ENCODE measurements around the gene MAML2. TPM values are rescaled to one million over a fixed set of nuclear protein-coding genes. Genes with fewer than 3 reads are reported as not detected.

The MAML2 gene
- total RNA-seq, 6 experiments from 2014 or later = 24.9 to 30.8 (median 28.3) TPM

- Mint-ChIP-seq H3K36me3 (ENCODE audit: low read depth) (peaks cover 5% of the 10 kb centered on the region), H3K27me3 (ENCODE audit: insufficient read depth) (peaks cover 4% of the 10 kb centered on the region; the same call in 1 of the 2 replicates), H3K4me1 (ENCODE audit: low read depth) (peaks cover 62% of the 10 kb centered on the region), H3K4me3 (peak overlapping the region; percentile 90), H3K9me3 (no peaks in the 10 kb centered on the region), H3K27ac (peak overlapping the region; percentile 93)
- TF ChIP-seq, protein P1, sequence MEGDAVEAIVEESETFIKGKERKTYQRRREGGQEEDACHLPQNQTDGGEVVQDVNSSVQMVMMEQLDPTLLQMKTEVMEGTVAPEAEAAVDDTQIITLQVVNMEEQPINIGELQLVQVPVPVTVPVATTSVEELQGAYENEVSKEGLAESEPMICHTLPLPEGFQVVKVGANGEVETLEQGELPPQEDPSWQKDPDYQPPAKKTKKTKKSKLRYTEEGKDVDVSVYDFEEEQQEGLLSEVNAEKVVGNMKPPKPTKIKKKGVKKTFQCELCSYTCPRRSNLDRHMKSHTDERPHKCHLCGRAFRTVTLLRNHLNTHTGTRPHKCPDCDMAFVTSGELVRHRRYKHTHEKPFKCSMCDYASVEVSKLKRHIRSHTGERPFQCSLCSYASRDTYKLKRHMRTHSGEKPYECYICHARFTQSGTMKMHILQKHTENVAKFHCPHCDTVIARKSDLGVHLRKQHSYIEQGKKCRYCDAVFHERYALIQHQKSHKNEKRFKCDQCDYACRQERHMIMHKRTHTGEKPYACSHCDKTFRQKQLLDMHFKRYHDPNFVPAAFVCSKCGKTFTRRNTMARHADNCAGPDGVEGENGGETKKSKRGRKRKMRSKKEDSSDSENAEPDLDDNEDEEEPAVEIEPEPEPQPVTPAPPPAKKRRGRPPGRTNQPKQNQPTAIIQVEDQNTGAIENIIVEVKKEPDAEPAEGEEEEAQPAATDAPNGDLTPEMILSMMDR (IDR thresholded peaks at IDR 0.05) = no peak
- DNase-seq = peak; percentile 98
These were observed 99.9 kb downstream of the MAML2 start for GRCh38 chr11:96242971-96243647.

DNA sequence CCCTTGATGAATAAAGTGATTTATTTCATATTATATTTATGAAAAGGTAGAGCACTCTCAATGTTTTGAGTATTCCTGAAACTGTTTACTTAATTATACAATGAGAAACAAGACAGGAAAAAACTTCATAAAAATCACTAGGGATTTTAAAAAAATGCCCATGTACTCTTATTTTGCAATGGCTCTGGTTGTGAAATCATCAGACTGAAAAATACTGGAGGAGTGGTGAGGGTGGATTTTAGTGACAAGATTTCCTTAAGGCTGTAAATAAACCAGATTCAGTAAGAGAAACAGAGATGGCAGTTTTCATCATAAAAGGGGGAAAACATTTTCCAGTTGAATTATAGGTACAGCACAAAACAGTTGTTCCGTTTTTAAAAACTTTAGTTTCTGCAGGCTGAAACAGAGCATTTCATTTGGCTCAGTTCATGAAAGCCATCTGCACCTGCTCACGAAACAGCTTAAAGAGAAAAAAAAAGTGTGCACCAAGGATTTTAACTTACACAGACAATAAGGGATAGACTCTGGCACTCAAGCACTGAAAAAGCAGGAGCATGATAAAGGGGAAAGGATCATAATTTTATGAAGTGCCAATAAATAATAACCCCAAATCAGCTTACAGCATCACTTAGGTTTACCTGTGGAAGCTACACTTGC, 100.7 kb downstream of the MAML2 start:
- H3K27me3 Mint-ChIP-seq (ENCODE audit: insufficient read depth) = peaks cover 4% of the 10 kb centered on the region; the same call in 1 of the 2 replicates
- H3K27ac Mint-ChIP-seq = peak overlapping the region; percentile 72
- TF ChIP-seq, protein P1 (IDR thresholded peaks at IDR 0.05) = no peak
- no peak for DNase-seq
- peaks cover 5% of the 10 kb centered on the region for H3K36me3 Mint-ChIP-seq (ENCODE audit: low read depth)
- peak overlapping the region; percentile 90 for H3K4me3 Mint-ChIP-seq
- H3K4me1 Mint-ChIP-seq (ENCODE audit: low read depth) = peaks cover 55% of the 10 kb centered on the region
- no peaks in the 10 kb centered on the region for H3K9me3 Mint-ChIP-seq

GRCh38 chr11:96241331-96241841, 101.6 kb downstream of the MAML2 start:
- peaks cover 4% of the 10 kb centered on the region; the same call in 1 of the 2 replicates for H3K27me3 Mint-ChIP-seq (ENCODE audit: insufficient read depth)

DNA sequence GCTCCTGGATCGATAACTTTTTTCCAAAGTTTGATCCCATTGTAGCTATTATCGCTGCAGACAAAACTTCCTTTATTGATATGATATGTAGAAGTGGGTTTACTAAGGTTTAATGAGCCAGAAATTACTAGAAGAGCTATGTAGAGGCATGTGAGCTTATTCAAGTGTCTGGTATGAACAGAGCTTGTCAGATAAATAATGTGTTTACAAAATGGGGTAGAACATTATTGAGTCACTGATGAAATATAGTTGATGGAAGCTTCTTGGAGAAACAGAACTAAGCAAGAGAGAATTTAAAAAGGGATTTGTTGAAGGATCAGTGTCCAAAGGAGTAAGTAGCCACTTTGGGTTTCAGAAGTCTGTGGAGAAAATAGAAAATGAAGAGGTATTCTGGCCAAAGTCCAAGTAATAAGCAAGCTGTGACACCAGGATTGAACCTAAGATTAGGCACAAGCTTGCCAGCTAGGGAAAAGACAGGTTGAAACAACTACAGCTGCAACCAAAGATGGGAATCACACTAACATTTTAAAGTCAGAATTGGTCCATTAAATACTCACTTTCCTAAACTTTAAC, 104.3 kb downstream of the MAML2 start:
- TF ChIP-seq, protein P1 (IDR thresholded peaks at IDR 0.05) = no peak
- Mint-ChIP-seq H3K9me3 (no peaks in the 10 kb centered on the region), H3K27me3 (ENCODE audit: insufficient read depth) (peaks cover 6% of the 10 kb centered on the region), H3K4me3 (no peak overlapping the region), H3K36me3 (ENCODE audit: low read depth) (peaks cover 11% of the 10 kb centered on the region), H3K4me1 (ENCODE audit: low read depth) (peaks cover 27% of the 10 kb centered on the region), H3K27ac (no peak overlapping the region)
- peak; percentile 45 for DNase-seq

More at GRCh38 chr11:96241331-96241841, 101.6 kb downstream of the MAML2 start:
- Mint-ChIP-seq H3K4me1 (ENCODE audit: low read depth) (peaks cover 46% of the 10 kb centered on the region), H3K4me3 (no peak overlapping the region), H3K36me3 (ENCODE audit: low read depth) (peaks cover 5% of the 10 kb centered on the region), H3K27ac (peak overlapping the region; percentile 59; the same call in 1 of the 2 replicates), H3K9me3 (no peaks in the 10 kb centered on the region)
- no peak for DNase-seq
- TF ChIP-seq, protein P1 (IDR thresholded peaks at IDR 0.05) = 0 out of 2 replicates have a peak, but pooled peaks have one; percentile 32

DNA sequence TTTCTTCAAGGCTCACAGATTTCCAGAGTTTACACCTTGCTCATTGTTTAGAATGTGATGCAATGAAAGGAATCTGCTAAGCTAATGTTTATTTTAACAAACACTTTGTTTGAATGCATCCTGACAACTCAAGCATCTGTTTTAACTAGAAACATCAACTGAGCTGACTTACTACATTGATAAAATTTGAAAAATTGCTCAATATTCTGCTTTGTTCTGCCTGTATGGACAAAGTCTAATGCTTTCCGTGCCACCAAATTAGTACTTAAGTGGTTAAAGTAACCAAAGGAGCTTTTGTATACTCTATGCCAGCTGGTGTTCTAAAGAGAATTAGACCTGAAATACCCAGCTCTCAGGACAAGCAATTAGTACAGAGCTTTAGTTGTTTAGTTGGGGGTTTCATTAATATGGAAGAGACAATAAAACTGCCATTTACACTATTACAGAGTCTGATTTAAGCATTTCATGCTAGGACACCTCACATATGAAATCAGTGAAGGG, 105.2 kb downstream of the MAML2 start:
- no peaks in the 10 kb centered on the region for H3K9me3 Mint-ChIP-seq
- no peak overlapping the region for H3K27ac Mint-ChIP-seq
- no peak for DNase-seq

More for the DNA sequence above, 105.2 kb downstream of the MAML2 start:
- Mint-ChIP-seq H3K36me3 (ENCODE audit: low read depth) (peaks cover 13% of the 10 kb centered on the region), H3K4me3 (no peak overlapping the region), H3K27me3 (ENCODE audit: insufficient read depth) (peaks cover 3% of the 10 kb centered on the region; the same call in 1 of the 2 replicates), H3K4me1 (ENCODE audit: low read depth) (peaks cover 19% of the 10 kb centered on the region)
- TF ChIP-seq, protein P1 (IDR thresholded peaks at IDR 0.05) = no peak
